SIG-M5 (cell line): ENCODE data around the gene UBE2J1.
"Not testable (repeated sequence)": the region's sequence is repeated elsewhere in the genome, so short reads cannot be mapped to it uniquely, and the experiment has no call there.

Experiments
- DNase-seq: peaks from one replicate; lab custom pipeline; 2025; lab: John Stamatoyannopoulos, UW

Gene UBE2J1

DNA sequence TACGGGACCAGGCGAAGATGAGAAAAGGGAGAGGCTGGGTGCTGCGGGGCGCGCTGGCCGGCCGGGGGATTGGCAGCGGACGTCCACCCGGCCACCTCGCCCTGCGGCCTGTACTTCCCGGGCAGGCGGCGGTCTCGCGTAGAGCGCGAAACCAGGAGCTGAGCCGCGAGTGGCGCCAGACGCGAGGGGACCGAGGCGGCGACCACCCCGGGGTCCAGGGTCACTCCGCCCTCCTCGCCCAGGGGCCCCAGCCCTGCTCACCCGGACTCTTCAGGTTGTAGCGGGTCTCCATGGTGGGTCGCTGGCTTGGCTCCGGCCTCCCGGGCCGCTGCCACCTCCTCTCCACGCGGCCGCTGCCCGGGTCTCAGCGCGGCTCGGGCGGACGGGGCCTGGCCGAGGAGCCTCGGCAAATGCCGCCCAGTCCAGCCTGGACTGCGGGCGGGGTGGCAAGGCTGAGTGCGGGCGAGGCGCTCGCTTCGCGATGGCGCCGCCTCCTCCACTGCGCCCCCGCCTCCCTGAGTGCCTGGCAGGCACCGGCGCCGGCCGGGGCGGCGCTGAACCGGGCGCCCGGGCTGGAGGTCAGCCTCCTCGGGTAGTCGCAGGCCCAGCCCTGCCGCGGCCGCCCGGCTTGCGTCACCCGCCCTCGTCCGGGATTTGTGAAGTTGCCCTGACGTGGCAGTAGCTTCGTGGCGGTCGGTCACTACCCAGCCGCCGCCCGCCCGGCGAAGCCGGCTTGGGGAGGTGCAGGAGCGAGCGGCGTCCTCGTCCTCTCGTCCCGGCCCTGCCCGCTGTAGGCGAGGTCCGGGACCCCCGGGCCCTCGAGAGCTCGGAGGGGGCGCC, at the start of gene UBE2J1:
Gene UBE2J1, minus strand, starts transcription at position 445 of the 840 bp plus-strand sequence. Its CDS starts 153 bp downstream, at position 292.
- no peak for DNase-seq

GRCh38 chr6:89400912-89401399, 48.4 kb upstream of the UBE2J1 start:
- no peak for DNase-seq

DNA sequence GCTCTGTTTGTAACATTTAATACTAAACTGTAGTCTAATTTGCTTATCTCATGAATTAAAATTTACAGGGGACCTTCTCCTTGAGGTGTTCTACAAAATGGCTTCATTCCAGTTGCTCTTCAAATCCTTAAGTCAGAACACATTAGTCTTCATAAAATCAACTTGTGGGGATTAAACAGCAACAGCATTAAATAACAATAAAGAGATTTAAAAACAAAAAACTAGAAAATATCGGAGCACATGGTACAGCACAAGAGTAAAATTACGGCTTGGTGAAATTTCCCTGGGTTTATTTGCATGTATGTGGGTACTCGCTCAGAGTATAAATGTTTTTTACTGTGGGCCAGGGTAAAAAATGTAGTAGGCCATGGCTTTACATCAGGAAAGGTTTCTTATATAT, 47.5 kb upstream of the UBE2J1 start:
- DNase-seq: no peak

DNA sequence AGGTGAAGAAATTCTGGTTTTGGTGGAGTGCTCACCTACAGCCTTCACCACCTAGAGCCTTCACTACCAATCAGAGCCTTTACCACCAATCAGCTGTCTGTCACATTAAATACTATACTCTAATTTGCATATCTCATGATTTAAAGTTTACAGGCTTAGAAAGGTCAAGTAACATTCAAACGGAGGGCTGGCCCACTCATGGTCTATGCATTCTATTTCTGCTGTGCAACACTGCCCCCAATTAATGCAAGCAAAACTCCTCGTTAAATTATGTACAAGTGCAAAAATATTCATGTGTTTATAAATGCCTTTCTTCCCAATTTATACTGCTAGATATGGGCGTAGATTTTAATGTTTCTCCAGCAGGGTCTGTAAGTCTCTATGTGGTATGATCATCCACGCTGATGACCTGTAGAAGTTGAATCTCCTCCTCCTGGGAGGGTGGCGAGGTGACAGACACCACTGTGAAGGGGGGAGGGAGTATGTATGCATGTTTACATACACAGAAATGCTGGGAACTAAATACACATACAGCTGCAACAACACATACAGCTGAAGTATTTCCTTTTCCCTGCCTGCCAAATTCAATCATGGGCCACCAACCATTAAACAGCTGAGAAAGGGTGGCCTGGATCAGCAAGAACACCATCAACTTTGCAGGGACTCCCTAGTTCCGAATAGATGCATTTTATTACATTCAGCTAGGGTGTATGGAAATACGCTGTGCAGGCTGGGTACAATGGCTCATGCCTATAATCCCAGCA, 46.4 kb upstream of the UBE2J1 start:
- DNase-seq: no peak

- not testable (repeated sequence) for DNase-seq
These were observed 45.4 kb upstream of the UBE2J1 start for GRCh38 chr6:89397884-89398283.

- no peak for DNase-seq
These were observed 41.1 kb upstream of the UBE2J1 start for GRCh38 chr6:89393659-89394058.

DNA sequence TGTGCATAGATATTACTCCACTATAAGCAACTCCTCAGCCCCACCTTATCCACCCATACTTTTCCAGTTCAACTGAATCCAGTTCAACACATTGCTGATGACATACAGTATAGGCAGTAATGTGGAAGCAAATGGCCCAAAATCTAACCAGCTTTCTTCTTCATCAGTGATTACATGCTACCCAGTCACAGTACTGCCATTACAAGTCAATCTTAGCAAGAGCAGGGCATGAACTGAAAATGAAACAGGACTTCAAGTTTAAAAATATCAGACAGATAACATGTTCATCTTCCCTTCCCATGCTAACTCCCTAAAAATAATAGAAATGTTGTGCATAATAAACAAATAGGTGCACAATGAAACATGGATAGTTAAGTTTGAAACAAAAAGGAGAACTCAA, 40.3 kb upstream of the UBE2J1 start:
- no peak for DNase-seq

- DNase-seq: no peak
These were observed 36.3 kb upstream of the UBE2J1 start for GRCh38 chr6:89388846-89389245.

DNA sequence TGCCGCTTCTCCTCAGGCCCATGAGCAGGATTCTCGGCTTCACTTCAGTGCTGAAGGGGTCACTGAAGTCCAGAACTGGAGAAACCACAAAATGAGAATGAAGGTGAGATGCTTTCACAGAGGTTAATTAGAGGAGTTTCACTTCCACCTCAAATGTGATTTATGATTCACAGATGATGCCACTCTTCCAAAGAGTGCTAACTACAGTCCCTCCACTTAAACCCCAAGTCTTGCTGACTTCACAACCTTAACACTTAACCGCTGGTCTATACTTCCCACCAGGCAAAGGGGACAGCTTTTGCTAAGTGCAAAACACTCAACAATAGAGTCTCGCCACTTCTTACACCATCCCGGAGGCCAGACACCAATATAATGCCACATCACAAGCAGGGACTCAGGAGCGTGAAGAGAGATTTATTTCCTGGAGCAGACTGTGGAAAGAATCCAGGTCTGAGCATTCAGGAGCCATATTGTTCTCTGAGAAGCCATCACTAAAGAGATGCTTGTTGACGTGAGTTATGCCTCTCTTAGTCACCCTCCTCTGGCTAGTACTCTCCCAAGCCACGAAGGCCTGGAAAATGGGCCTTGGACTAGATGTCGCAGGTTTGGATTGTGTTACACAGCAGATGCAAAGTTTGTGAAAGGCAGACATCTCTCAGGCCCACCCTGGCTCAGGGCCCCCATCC, 35.1 kb upstream of the UBE2J1 start:
- DNase-seq: no peak

GRCh38 chr6:89386917-89387491, 34.5 kb upstream of the UBE2J1 start:
- DNase-seq: no peak

GRCh38 chr6:89385846-89386245, 33.3 kb upstream of the UBE2J1 start:
- DNase-seq: no peak

DNA sequence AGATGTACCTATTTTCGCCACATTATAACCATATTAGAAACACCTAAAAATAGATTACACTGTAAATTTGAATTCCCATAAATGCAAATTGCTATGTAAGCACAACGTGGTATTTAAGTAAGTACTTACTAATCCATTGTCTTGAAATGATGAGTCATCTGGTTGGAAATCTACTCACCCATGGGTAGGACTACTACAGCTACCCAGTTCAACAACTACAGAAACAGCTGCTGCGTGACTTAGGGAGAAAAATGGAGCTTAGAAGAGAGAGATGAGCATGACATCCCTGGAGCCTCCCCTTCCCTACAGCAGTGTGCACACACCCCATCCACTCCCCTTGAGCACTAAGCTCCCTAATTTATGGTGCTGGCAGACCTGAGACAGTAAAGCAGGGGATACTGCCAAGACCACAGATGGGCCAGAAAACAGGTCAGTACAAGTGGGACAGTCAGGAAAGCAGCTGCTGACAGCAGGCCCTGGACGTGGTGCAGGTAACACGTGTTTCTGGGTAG, 32.7 kb upstream of the UBE2J1 start:
- no peak for DNase-seq

DNA sequence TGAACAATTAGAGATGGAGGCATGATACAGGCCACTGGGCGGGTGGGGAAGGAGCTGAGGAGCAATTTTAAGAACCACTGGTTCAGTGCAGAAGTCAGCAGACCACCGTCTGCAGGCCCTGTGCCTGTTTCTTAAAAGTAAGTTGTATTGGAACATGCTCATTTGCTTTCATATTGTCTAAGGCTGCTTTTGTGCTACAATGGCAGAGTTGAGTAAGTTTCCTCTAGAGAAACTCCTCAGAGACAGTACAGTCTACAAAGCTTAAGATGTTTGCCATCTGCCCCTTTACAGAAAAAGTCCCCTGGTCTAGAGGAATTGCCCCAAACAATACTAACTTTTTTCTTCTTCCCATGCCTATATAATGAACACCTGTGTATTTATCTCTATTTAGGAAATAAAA, 28.5 kb upstream of the UBE2J1 start:
- no peak for DNase-seq

- peak; percentile 51 for DNase-seq
These were observed 26.8 kb upstream of the UBE2J1 start for GRCh38 chr6:89379281-89379680.

DNA sequence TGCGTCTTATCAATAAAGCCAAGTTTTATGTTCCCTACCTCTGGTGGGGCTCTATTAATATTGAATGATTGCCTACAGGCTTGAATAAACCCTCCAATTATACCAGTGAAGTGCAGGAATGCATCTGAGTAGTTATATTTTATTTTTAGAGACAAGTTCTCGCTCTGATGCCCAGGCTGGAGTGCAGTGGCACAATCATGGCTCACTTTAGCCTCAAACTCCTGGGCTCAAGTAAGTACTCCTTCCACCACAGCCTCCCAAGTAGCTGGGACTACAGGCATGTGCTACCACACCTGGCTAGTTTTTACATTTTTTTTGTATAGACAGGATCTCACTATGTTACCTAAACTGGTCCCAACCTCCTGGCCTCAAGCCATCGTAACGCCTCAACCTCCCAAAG, 26.1 kb upstream of the UBE2J1 start:
- no peak for DNase-seq

DNA sequence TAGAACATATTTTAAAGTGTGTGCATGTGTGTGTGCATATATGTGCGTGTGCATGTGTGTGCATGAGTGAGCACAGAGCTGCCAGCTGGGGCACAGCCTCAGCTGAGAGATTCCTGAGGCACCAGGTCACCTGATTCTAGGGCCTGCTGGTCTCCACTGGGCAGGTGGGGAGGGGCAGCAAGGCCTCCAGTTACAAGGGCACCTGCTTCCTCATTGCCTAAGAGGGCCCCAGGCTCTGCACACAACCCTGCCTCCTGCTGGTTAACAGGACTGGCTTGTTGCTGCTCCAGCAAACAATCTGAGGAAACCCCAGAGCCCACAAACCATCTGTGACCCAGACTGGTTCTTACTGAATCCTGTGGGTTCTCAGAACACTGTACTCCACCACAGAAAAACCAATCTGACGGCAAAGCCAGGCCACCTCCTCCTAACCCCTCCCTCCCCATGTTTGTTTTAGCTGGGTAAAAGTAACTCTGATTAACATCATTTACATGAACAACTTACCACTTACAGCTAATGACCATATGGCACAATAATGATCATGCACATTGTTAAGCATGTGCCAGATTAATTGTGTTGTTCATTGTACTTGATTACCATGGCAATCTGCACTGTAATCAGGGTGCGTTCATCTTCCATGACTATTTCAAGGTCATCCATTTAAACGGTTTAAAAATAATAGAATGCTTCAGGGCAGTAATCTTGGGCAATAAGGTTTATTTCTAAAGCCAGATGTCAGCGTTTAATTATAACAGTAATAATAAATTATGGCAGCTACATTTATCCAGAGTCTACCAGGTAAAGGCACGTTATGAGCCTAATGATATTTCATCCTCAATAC, 23.1 kb upstream of the UBE2J1 start:
- peak; percentile 44 for DNase-seq

DNA sequence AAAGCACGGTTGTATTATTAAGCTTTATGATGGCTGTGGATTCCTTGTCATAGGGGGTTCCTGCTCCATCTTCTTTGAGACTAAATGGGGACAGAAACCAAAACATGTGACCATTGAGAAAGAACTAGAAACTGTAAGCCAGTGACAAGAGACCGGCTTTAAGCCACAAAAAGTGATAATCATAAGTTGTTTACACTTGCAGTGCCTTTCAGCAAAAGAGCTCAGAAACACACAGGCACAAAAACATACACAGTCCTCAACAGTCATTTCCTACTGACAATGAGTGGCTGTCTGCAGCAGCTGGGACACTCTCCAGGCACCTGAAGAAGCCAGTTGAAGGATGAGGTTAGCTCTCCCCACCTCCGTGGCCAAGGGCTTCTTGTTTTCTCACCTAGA, 20.0 kb upstream of the UBE2J1 start:
- DNase-seq: no peak

- DNase-seq: no peak
These were observed 19.5 kb upstream of the UBE2J1 start for GRCh38 chr6:89371849-89372505.

DNA sequence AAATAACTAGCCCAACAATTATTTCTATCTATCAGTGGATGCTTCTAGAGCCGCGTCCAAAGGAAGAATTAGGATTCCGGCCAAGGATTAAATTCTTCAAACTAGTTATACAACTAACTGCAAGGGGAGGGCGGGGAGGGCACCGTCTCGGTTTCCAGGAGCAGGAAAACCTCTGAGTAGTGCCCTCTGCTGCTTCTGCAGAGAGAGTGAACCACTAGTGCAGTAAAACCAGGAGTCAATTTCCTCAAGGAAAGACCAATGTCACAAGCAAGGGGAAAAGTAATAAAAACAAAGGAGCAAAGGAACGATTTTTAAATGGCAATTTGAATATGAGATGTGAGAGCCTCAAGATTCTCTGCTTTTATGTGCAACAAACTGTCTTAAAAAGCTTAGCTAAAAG, 16.5 kb upstream of the UBE2J1 start:
- DNase-seq: no peak

GRCh38 chr6:89368107-89368506, 15.6 kb upstream of the UBE2J1 start:
- no peak for DNase-seq

GRCh38 chr6:89364586-89364985, 12.1 kb upstream of the UBE2J1 start:
- DNase-seq: no peak
